Endodermal cell (in vitro differentiated cells): ENCODE data around the gene SPTLC2. TPM values are rescaled to one million over a fixed set of nuclear protein-coding genes. Genes with fewer than 3 reads are reported as not detected.

ENCODE experiments used
- DNase-seq: peaks from one replicate; pipeline ENCODE4 v3.0.0-alpha.2; 2017
- H3K27ac ChIP-seq: 2 replicates; pipeline ENCODE4 v1.5.1; 2013; ENCODE audit warnings: mild to moderate bottlenecking, low read depth, low read length, moderate library complexity
- H3K27me3 ChIP-seq: 2 replicates; pipeline ENCODE4 v1.6.1; 2013; ENCODE audit warnings: mild to moderate bottlenecking, low read length, moderate library complexity; ENCODE audit not compliant: insufficient read depth, control insufficient read depth, poor library complexity, severe bottlenecking
- H3K36me3 ChIP-seq: 2 replicates; pipeline ENCODE4 v1.7.0; 2013; ENCODE audit warnings: mild to moderate bottlenecking, low read length, moderate library complexity; ENCODE audit not compliant: control insufficient read depth, insufficient read depth
- H3K4me1 ChIP-seq: one replicate; pipeline ENCODE4 v1.7.0; 2013; ENCODE audit warnings: low read length; ENCODE audit not compliant: control insufficient read depth, insufficient read depth
- H3K4me3 ChIP-seq: 2 replicates; pipeline ENCODE4 v1.5.1; 2013; ENCODE audit warnings: mild to moderate bottlenecking, low read length, moderate library complexity
- H3K9ac ChIP-seq: 2 replicates; pipeline ENCODE4 v1.6.1; 2013; ENCODE audit warnings: mild to moderate bottlenecking, low read length, moderate library complexity; ENCODE audit not compliant: poor library complexity, severe bottlenecking; ENCODE audit errors: extremely low read depth
- H3K9me3 ChIP-seq: 2 replicates; pipeline ENCODE4 v1.6.1; 2013; ENCODE audit warnings: mild to moderate bottlenecking, low read length, moderate library complexity; ENCODE audit not compliant: control insufficient read depth
- H3K27ac Mint-ChIP-seq: 2 replicates; pipeline ENCODE4 v1.8.0; 2020; ENCODE audit warnings: mixed read lengths
- H3K27me3 Mint-ChIP-seq: 2 replicates; pipeline ENCODE4 v1.8.0; 2021; ENCODE audit warnings: mild to moderate bottlenecking, mixed read lengths; ENCODE audit not compliant: insufficient read depth
- H3K36me3 Mint-ChIP-seq: 2 replicates; pipeline ENCODE4 v1.8.0; 2020; ENCODE audit warnings: low read depth, mixed read lengths
- H3K4me1 Mint-ChIP-seq: 2 replicates; pipeline ENCODE4 v1.8.0; 2020; ENCODE audit warnings: mixed read lengths
- H3K4me3 Mint-ChIP-seq: 2 replicates; pipeline ENCODE4 v1.8.0; 2020; ENCODE audit warnings: mild to moderate bottlenecking, moderate library complexity, mixed read lengths
- H3K9me3 Mint-ChIP-seq: 2 replicates; pipeline ENCODE4 v1.8.0; 2020; ENCODE audit warnings: mild to moderate bottlenecking, mixed read lengths
- WGBS, 2 experiments: methylation state at CpG; one replicate each; pipeline versions ENCODE4 v1.1.5 to v1.1.7; 2013; ENCODE audit warnings: missing lambda C conversion rate in 2 of 2, mixed read lengths in 1 of 2; ENCODE audit not compliant: insufficient coverage in 1 of 2, insufficient read length in 1 of 2; 5-methylcytosine and 5-hydroxymethylcytosine counted together
- total RNA-seq, 2 donors: library from RNA; stranded (reverse); fragmentation: NEBNext Ultra II Directional in 1 of 2; extraction: Animal tissue kit (Norgen Biotek cat#: 25700) in 1 of 2; gene quantifications; 2 replicates in 1 of 2; 3 replicates in 1 of 2; pipeline ENCODE4 v1.2.1, GENCODE V29; 2021
- TF ChIP-seq, protein P1 (sequence below): fragments of 200-600 bp; sonication (generic); conservative IDR thresholded peaks from 2 replicates; pipeline ENCODE4 v1.5.0; 2021; ENCODE audit warnings: antibody characterized with exemption, mild to moderate bottlenecking

SPTLC2 gene
- total RNA-seq, 2 donors from 2014 or later = 32.6 to 32.7 TPM

DNA sequence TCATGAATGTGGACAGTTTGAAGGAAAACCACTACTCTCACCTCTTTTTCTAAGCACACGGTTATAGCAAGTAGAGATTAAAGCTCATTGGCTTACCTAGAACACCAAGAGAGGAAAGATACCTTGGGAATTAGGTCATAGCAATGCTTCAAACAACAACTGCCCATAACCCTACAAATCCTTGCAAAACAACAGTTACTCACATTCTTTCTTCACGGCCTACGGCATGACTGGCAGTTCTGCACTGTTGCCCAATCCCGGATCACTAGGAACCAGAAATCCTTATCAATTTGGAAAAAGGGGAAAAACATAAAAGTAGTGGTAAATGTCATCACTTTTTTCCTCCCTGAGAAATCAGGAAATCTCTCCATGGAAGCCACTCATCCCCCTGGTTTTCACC lies 108.2 kb downstream of the SPTLC2 start:
- TF ChIP-seq, protein P1, sequence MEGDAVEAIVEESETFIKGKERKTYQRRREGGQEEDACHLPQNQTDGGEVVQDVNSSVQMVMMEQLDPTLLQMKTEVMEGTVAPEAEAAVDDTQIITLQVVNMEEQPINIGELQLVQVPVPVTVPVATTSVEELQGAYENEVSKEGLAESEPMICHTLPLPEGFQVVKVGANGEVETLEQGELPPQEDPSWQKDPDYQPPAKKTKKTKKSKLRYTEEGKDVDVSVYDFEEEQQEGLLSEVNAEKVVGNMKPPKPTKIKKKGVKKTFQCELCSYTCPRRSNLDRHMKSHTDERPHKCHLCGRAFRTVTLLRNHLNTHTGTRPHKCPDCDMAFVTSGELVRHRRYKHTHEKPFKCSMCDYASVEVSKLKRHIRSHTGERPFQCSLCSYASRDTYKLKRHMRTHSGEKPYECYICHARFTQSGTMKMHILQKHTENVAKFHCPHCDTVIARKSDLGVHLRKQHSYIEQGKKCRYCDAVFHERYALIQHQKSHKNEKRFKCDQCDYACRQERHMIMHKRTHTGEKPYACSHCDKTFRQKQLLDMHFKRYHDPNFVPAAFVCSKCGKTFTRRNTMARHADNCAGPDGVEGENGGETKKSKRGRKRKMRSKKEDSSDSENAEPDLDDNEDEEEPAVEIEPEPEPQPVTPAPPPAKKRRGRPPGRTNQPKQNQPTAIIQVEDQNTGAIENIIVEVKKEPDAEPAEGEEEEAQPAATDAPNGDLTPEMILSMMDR = no peak
- Mint-ChIP-seq H3K9me3 (peaks cover 4% of the 10 kb centered on the region), H3K27ac (no peak overlapping the region), H3K4me1 (no peaks in the 10 kb centered on the region), H3K36me3 (peaks cover 33% of the 10 kb centered on the region), H3K27me3 (no peaks in the 10 kb centered on the region), H3K4me3 (no peak overlapping the region)
- Histone ChIP-seq H3K4me3 (no peak overlapping the region), H3K36me3 (peaks cover 21% of the 10 kb centered on the region), H3K4me1 (no peaks in the 10 kb centered on the region), H3K9me3 (no peaks in the 10 kb centered on the region), H3K27ac (no peak overlapping the region), H3K27me3 (no peaks in the 10 kb centered on the region), H3K9ac (no peak overlapping the region)
- DNase-seq = no peak
- whole genome bisulfite sequencing, 2 experiments = 92% methylated on average over 4 of the region's 4 CpGs; no CpG with 5 or more reads in 1 of the 2 experiments

DNA sequence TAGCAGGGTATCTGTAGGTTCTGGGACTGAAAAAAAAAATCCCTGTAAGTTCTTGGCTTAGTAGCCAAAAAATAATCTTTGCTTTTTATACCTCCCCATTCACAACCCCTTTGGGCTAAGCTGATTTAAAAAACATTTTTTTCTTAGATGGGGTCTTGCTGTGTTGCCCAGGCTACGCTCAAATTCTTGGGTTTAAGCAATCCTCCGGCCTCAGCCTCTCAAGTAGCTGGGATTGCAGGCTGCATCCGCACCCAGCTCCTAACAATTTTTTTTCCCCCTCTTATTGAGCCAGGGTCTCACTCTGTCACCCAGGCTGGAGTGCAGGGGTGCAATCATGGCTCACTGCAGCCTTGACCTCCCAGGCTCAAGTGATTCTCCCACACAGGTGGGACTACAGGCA lies 108.7 kb downstream of the SPTLC2 start:
- 95% methylated on average over 3 of the region's 3 CpGs; no CpG with 5 or more reads in 1 of the 2 experiments for WGBS, 2 experiments

DNA sequence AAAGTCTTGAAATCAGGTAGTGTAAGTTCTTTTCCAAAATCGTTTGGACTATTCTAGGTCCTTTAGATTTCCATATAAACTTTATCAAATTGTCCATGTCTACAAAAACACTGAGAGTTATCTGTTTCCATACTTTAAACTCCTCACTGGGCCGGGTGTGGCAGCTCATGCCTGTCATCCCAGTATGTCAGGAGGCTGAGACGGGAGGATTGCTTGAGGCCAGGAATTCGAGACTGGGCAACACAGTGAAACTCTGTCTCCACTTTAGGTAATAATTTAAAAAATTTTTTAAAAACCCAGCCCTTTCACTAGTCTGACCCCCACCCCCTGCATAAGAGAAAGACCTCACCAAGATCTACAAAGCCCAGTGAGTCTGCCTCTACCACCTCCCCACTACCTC lies 111.4 kb downstream of the SPTLC2 start:
- WGBS, 2 experiments = 69 to 84% methylated on average over 3 to 4 of the region's 4 CpGs

More for the DNA sequence above, 108.7 kb downstream of the SPTLC2 start:
- no peaks in the 10 kb centered on the region for H3K4me1 Mint-ChIP-seq
- peaks cover 37% of the 10 kb centered on the region for H3K36me3 Mint-ChIP-seq
- H3K9me3 Mint-ChIP-seq = peaks cover 8% of the 10 kb centered on the region
- no peak overlapping the region for H3K4me3 ChIP-seq
- H3K9ac ChIP-seq = no peak overlapping the region
- H3K4me1 ChIP-seq = no peaks in the 10 kb centered on the region
- no peak for DNase-seq
- peaks cover 21% of the 10 kb centered on the region for H3K36me3 ChIP-seq
- TF ChIP-seq, protein P1 = no peak
- H3K27ac ChIP-seq = no peak overlapping the region
- H3K4me3 Mint-ChIP-seq = no peak overlapping the region
- no peaks in the 10 kb centered on the region for H3K27me3 ChIP-seq
- no peak overlapping the region for H3K27ac Mint-ChIP-seq
- no peaks in the 10 kb centered on the region for H3K27me3 Mint-ChIP-seq
- H3K9me3 ChIP-seq = no peaks in the 10 kb centered on the region

More for the DNA sequence above, 111.4 kb downstream of the SPTLC2 start:
- H3K4me3 ChIP-seq = no peak overlapping the region
- no peak overlapping the region for H3K27ac ChIP-seq
- Mint-ChIP-seq H3K4me1 (no peaks in the 10 kb centered on the region), H3K36me3 (peaks cover 16% of the 10 kb centered on the region), H3K27me3 (peaks cover 19% of the 10 kb centered on the region), H3K4me3 (no peak overlapping the region), H3K9me3 (peaks cover 8% of the 10 kb centered on the region), H3K27ac (no peak overlapping the region)
- peaks cover 10% of the 10 kb centered on the region for H3K27me3 ChIP-seq
- H3K36me3 ChIP-seq = no peaks in the 10 kb centered on the region
- no peaks in the 10 kb centered on the region for H3K9me3 ChIP-seq
- TF ChIP-seq, protein P1 = no peak
- no peaks in the 10 kb centered on the region for H3K4me1 ChIP-seq
- no peak overlapping the region for H3K9ac ChIP-seq
- no peak for DNase-seq
